Endothelial cell of umbilical vein (primary cell): Measurements from ENCODE around the gene EMP2. TPM values are rescaled to one million over a fixed set of nuclear protein-coding genes. Genes with fewer than 3 reads are reported as not detected.
"Not testable (repeated sequence)": the region's sequence is repeated elsewhere in the genome, so short reads cannot be mapped to it uniquely, and the experiment has no call there.

Experiments used
- BruUV-seq: library from RNA; stranded (reverse); fragments of 400-500 nt; replicated peaks from 2 replicates; lab custom pipeline; 2021; lab: Mats Ljungman, UMichigan
- CTCF ChIA-PET: fragments of 300-600, 350-600 bp; sonication (Branson Sonifier 250); formaldehyde crosslinking; loops from one replicate; lab custom pipeline; 2021; ENCODE audit warnings: antibody characterized with exemption, inconsistent platforms; lab: Charles Lee
- POLR2A ChIA-PET: fragments of 300-600, 350-600 bp; sonication (Branson Sonifier 250); formaldehyde crosslinking; loops from one replicate; lab custom pipeline; 2021; ENCODE audit warnings: antibody characterized with exemption, inconsistent platforms; lab: Charles Lee
- DNase-seq: peaks from one replicate; pipeline ENCODE4 v3.0.0-alpha.2; 2011; ENCODE audit warnings: low read depth, low spot score
- FAIRE-seq: peaks from 2 replicates; lab custom pipeline; 2011; peaks lifted over from hg19 to GRCh38; lab: Jason Lieb, UNC
- H2AFZ ChIP-seq: 2 replicates; pipeline ENCODE4 v1.6.0; 2012; ENCODE audit warnings: low read depth, low read length, control low read depth, inconsistent platforms
- H3K27ac ChIP-seq: 2 replicates; pipeline ENCODE4 v1.5.1; 2011; ENCODE audit warnings: low read depth, mild to moderate bottlenecking, control low read depth, low read length, moderate library complexity; ENCODE audit not compliant: insufficient read depth
- H3K27me3 ChIP-seq, 2 experiments: 2 replicates each; pipeline versions ENCODE4 v1.6.0 to v1.6.1; 2011; ENCODE audit warnings: low read length in 2 of 2, mixed read lengths in 1 of 2; ENCODE audit not compliant: control insufficient read depth in 2 of 2, insufficient read depth in 2 of 2
- H3K36me3 ChIP-seq, 2 experiments: 2 replicates in 1 of 2; 3 replicates in 1 of 2; pipeline ENCODE4 v1.5.1; 2011; ENCODE audit warnings: low read length in 2 of 2, mild to moderate bottlenecking in 1 of 2, moderate library complexity in 1 of 2; ENCODE audit not compliant: control insufficient read depth in 2 of 2, insufficient read depth in 2 of 2; ENCODE audit errors: extremely low read depth in 1 of 2
- H3K4me1 ChIP-seq: 3 replicates; pipeline ENCODE4 v1.5.1; 2011; ENCODE audit warnings: mild to moderate bottlenecking, low read length; ENCODE audit not compliant: control insufficient read depth, insufficient read depth; ENCODE audit errors: extremely low read depth
- H3K4me2 ChIP-seq: 2 replicates; pipeline ENCODE4 v1.6.1; 2011; ENCODE audit warnings: low read length, control low read depth, mixed read lengths; ENCODE audit not compliant: insufficient read depth
- H3K4me3 ChIP-seq, 3 experiments: fragments of 200-600 bp in 1 of 3; sonication (generic), shearing (Covaris generic) in 1 of 3; replicated peaks in 1 of 3; 2 replicates each; pipeline ENCODE4 v1.5.1; 2011 to 2016; ENCODE audit warnings: control low read depth in 3 of 3, low read length in 3 of 3, mild to moderate bottlenecking in 2 of 3, inconsistent platforms in 1 of 3, low read depth in 1 of 3, moderate library complexity in 1 of 3; ENCODE audit not compliant: insufficient read depth in 1 of 3
- H3K79me2 ChIP-seq: 2 replicates; pipeline ENCODE4 v1.6.0; 2012; ENCODE audit warnings: low read length, inconsistent platforms; ENCODE audit not compliant: control insufficient read depth, insufficient read depth
- H3K9ac ChIP-seq: replicated peaks from 2 replicates; pipeline ENCODE3; 2011; ENCODE audit warnings: low read length, control low read depth; ENCODE audit not compliant: insufficient read depth; ENCODE audit errors: extremely low read depth
- H3K9me1 ChIP-seq: replicated peaks from 3 replicates; pipeline ENCODE4 v1.6.0; 2011; ENCODE audit warnings: mild to moderate bottlenecking, low read length; ENCODE audit not compliant: control insufficient read depth, insufficient read depth; ENCODE audit errors: extremely low read depth
- H3K9me3 ChIP-seq: replicated peaks from 2 replicates; pipeline ENCODE4 v1.5.1; 2012; ENCODE audit warnings: low read length, inconsistent platforms; ENCODE audit not compliant: control insufficient read depth, insufficient read depth
- H4K20me1 ChIP-seq: replicated peaks from 2 replicates; pipeline ENCODE3; 2011; ENCODE audit warnings: mild to moderate bottlenecking, low read length; ENCODE audit not compliant: control insufficient read depth, insufficient read depth; ENCODE audit errors: extremely low read depth
- CTCF ChIP-seq, 2 donors: IDR thresholded peaks; 1 replicate in 1 of 2; 2 replicates in 1 of 2; pipeline ENCODE4 v1.5.1; 2011; ENCODE audit warnings: low read length in 2 of 2, mild to moderate bottlenecking in 2 of 2, moderate library complexity in 2 of 2, control low read depth in 1 of 2, inconsistent platforms in 1 of 2, low read depth in 1 of 2; ENCODE audit not compliant: insufficient read depth in 1 of 2; ENCODE audit errors: extremely low read depth in 1 of 2
- EZH2 ChIP-seq: IDR thresholded peaks from 2 replicates; pipeline ENCODE4 v1.6.1; 2012; ENCODE audit warnings: borderline replicate concordance, low read depth, mild to moderate bottlenecking, moderate library complexity, low read length, inconsistent platforms; ENCODE audit not compliant: severe bottlenecking
- FOS ChIP-seq: IDR thresholded peaks from 2 replicates; pipeline ENCODE4 v1.6.1; 2011; ENCODE audit warnings: mild to moderate bottlenecking, low read length, moderate library complexity, borderline replicate concordance; ENCODE audit not compliant: insufficient read depth
- GATA2 ChIP-seq: IDR thresholded peaks from 2 replicates; pipeline ENCODE4 v1.7.0; 2011; ENCODE audit warnings: low read depth, mild to moderate bottlenecking, moderate library complexity, mixed read lengths, low read length; ENCODE audit not compliant: insufficient read length, insufficient read depth
- JUN ChIP-seq: IDR thresholded peaks from 2 replicates; pipeline ENCODE4 v1.6.1; 2011; ENCODE audit warnings: borderline replicate concordance, low read depth; ENCODE audit not compliant: insufficient read length, insufficient read depth
- MYC ChIP-seq: IDR thresholded peaks from one replicate; pipeline ENCODE4 v1.6.1; 2011; ENCODE audit warnings: mild to moderate bottlenecking, low read depth, low read length
- POLR2A ChIP-seq: IDR thresholded peaks from 2 replicates; pipeline ENCODE4 v1.6.1; 2012; ENCODE audit warnings: low read depth, mild to moderate bottlenecking, control low read depth, low read length
- POLR2AphosphoS5 ChIP-seq: IDR thresholded peaks from 2 replicates; pipeline ENCODE4 v1.6.1; 2012; ENCODE audit warnings: low read depth, mild to moderate bottlenecking, control low read depth, low read length, moderate library complexity; ENCODE audit not compliant: insufficient read depth
- dilution Hi-C: fragments of 300-500 bp; cut with MboI; formaldehyde crosslinking; loops from one replicate; pipeline ENCODE4 v1.15.0; 2019; ENCODE audit warnings: low sequenced_read_pairs; ENCODE audit not compliant: extremely low pct_ligation_motif_present
- intact Hi-C: fragments of 100-400 bp; cut with micrococcal nuclease; formaldehyde crosslinking; loops from one replicate; pipeline ENCODE4 v1.10.0; 2022
- polyA plus RNA-seq, 4 experiments: library from polyadenylated mRNA; depleted of rRNA in 3 of 4; stranded (reverse) in 3 of 4; unstranded in 1 of 4; fragments of >200 nt; gene quantifications; 2 replicates each; pipeline versions ENCODE4 v1.2.1 to v1.2.3, GENCODE V29; 2011 to 2012; ENCODE audit warnings: missing spikeins in 1 of 4
- total RNA-seq: library from RNA; stranded (reverse); gene quantifications from 2 replicates; pipeline ENCODE4 v1.2.3, GENCODE V29; 2021
- TF ChIP-seq, protein P1 (sequence below): IDR thresholded peaks from 2 replicates; pipeline ENCODE4 v1.6.1; 2011; ENCODE audit not compliant: insufficient read depth, insufficient read length

EMP2 gene
- total and polyA plus RNA-seq, 2 donors (not counting 3 experiments of a cell fraction or from before 2014, with no cell fraction given) = 19.0 to 25.5 TPM

DNA sequence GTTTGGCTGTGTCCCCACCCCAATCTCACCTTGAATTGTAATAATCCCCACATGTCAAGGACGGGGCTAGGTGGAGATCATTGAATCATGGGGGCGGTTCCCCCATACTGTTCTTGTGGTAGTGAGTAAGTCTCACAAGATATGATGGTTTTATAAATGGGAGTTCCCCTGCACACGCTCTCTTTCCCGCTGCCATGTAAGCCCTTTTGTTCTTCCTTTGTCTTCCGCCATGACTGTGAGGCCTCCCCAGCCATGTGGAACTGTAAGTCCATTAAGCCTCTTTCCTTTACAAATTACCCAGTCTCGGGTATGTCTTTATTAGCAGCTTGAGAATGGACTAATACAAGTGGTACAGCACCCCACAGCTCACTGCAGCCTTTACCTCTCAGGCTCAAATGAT, 44.1 kb downstream of the EMP2 start:
- POLR2A ChIA-PET, H3K4me2 ChIP-seq, BruUV-seq, H3K36me3 ChIP-seq, H3K9me1 ChIP-seq, H3K9me3 ChIP-seq, H3K9ac ChIP-seq, dilution Hi-C loops, DNase-seq, FAIRE-seq, H2AFZ ChIP-seq, H3K79me2 ChIP-seq, H3K27ac ChIP-seq, H3K4me3 ChIP-seq, CTCF ChIA-PET, H3K4me1 ChIP-seq, intact Hi-C loops, H4K20me1 ChIP-seq, H3K27me3 ChIP-seq: not testable (repeated sequence)

- no peaks in the 10 kb centered on the region for H3K36me3 ChIP-seq
- no peak overlapping the region for H3K4me3 ChIP-seq
- BruUV-seq = no TSS peak
- CTCF ChIA-PET = interaction anchor here (3.4 kb wide), 1 partner anchor 14 kb away, joined by 16 read pairs; no protein-coding TSS in a partner anchor
- no peak overlapping the region for H3K4me2 ChIP-seq
- TF ChIP-seq, protein P1, sequence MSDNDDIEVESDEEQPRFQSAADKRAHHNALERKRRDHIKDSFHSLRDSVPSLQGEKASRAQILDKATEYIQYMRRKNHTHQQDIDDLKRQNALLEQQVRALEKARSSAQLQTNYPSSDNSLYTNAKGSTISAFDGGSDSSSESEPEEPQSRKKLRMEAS = no peak
- TF ChIP-seq GATA2 (no peak), FOS (no peak), POLR2A (no peak), CTCF (IDR thresholded peaks at IDR 0.05; ENCODE audit: extremely low read depth in 1 of 2, insufficient read depth in 1 of 2, low read depth in 1 of 2, low read length in 2 of 2) (no peak), MYC (no peak), POLR2AphosphoS5 (no peak), EZH2 (no peak), JUN (no peak)
- H3K27me3 ChIP-seq = no peaks in the 10 kb centered on the region
- H3K4me1 ChIP-seq = no peaks in the 10 kb centered on the region
- H4K20me1 ChIP-seq = no peaks in the 10 kb centered on the region
- DNase-seq (no peak), FAIRE-seq (no peak)
- H3K9me3 ChIP-seq = no peaks in the 10 kb centered on the region
- H3K79me2 ChIP-seq = no peaks in the 10 kb centered on the region
- dilution Hi-C loops (no loop called here), intact Hi-C loops (no loop called here)
- H3K27ac ChIP-seq = no peak overlapping the region
- no peak overlapping the region for H3K9ac ChIP-seq
- no peaks in the 10 kb centered on the region for H3K9me1 ChIP-seq
- H2AFZ ChIP-seq = no peak overlapping the region
- POLR2A ChIA-PET = no interaction called here
Observed at GRCh38 chr16:10535461-10535860, 44.9 kb downstream of the EMP2 start.
